Esophagus squamous epithelium (tissue), 5 donors: ENCODE data around the gene FAM193B. TPM values are rescaled to one million over a fixed set of nuclear protein-coding genes. Genes with fewer than 3 reads are reported as not detected.
"Not testable (repeated sequence)": the region's sequence is repeated elsewhere in the genome, so short reads cannot be mapped to it uniquely, and the experiment has no call there.

Source experiments
- DNase-seq: peaks from one replicate; lab custom pipeline; 2025; lab: John Stamatoyannopoulos, UW
- H3K27ac ChIP-seq, 4 donors: fragments of 200-600 bp; sonication (generic); one replicate each; pipeline ENCODE4 v1.5.1; 2016 to 2019; ENCODE audit warnings: mild to moderate bottlenecking in 1 of 4
- H3K27me3 ChIP-seq, 4 donors: fragments of 200-600 bp; sonication (generic); 1 replicate in 3 of 4; 2 replicates in 1 of 4; pipeline versions ENCODE4 v1.5.1 to v1.6.0; 2017 to 2021; ENCODE audit warnings: antibody characterized with exemption in 1 of 4
- H3K36me3 ChIP-seq, 3 donors: fragments of 200-600 bp; sonication (generic); one replicate each; pipeline ENCODE4 v1.5.1; 2016 to 2019
- H3K4me1 ChIP-seq, 3 donors: fragments of 200-600 bp; sonication (generic); one replicate each; pipeline ENCODE4 v1.5.1; 2017 to 2019
- H3K4me3 ChIP-seq, 4 donors: fragments of 200-600 bp; sonication (generic); 1 replicate in 3 of 4; 2 replicates in 1 of 4; pipeline ENCODE4 v1.5.1; 2016 to 2019; ENCODE audit warnings: mild to moderate bottlenecking in 2 of 4, moderate library complexity in 1 of 4
- H3K9me3 ChIP-seq, 3 donors: fragments of 200-600 bp; sonication (generic); one replicate each; pipeline ENCODE4 v1.5.1; 2016 to 2019
- CTCF ChIP-seq, 6 experiments: fragments of 450-650 bp in 4 of 6; fragments of 200-600 bp in 2 of 6; sonication (generic) in 2 of 6; IDR thresholded peaks; one replicate each; pipeline ENCODE4 v1.5.1; 2016 to 2019; ENCODE audit warnings: antibody characterized with exemption in 6 of 6, mild to moderate bottlenecking in 4 of 6, moderate library complexity in 4 of 6
- POLR2A ChIP-seq, 4 donors: fragments of 450-650 bp; IDR thresholded peaks; one replicate each; pipeline ENCODE4 v1.6.1; 2017; ENCODE audit warnings: antibody characterized with exemption in 4 of 4, mild to moderate bottlenecking in 4 of 4, moderate library complexity in 3 of 4
- WGBS, 2 donors: methylation state at CpG; one replicate each; pipeline ENCODE4 v1.1.5; 2018; 5-methylcytosine and 5-hydroxymethylcytosine counted together
- intact Hi-C: fragments of 100-400 bp; cut with DNase I; formaldehyde crosslinking; loops from one replicate; pipeline ENCODE4 v1.15.0; 2022
- total RNA-seq, 4 donors: library from RNA; depleted of rRNA; stranded (reverse); fragments of >200 nt; gene quantifications; one replicate each; pipeline ENCODE4 v1.1.0, GENCODE V29; 2016
- donor health status: DM: yes; HTN: yes; CAD: no.

FAM193B gene
- total RNA-seq, 4 donors from 2014 or later = 28.5 to 52.1 (median 41.9) TPM

GRCh38 chr5:177490311-177490991, 63.9 kb downstream of the FAM193B start:
- H3K36me3 ChIP-seq = peaks cover 20 to 74% (median 24%) of the 10 kb centered on the region in 3 donors
- H3K27ac ChIP-seq = peak overlapping the region in 2 of 4 donors; percentile 96 to 98
- intact Hi-C loops = loop anchor here (10.0 kb wide), 1 partner anchor 176 kb away; the partner anchor contains the start of gene MXD3
- no peaks in the 10 kb centered on the region for H3K27me3 ChIP-seq
- no peak for TF ChIP-seq CTCF (IDR thresholded peaks at IDR 0.05)
- no peak for TF ChIP-seq POLR2A (IDR thresholded peaks at IDR 0.05)
- WGBS, 2 donors = 75 to 76% methylated on average over 13 to 15 of the region's 15 CpGs
- no peak overlapping the region for H3K4me3 ChIP-seq
- no peaks in the 10 kb centered on the region for H3K9me3 ChIP-seq
- H3K4me1 ChIP-seq = peaks cover 17 to 47% (median 32%) of the 10 kb centered on the region in 3 donors
- DNase-seq = no peak

- H3K4me3 ChIP-seq = no peak overlapping the region
- TF ChIP-seq POLR2A (IDR thresholded peaks at IDR 0.05) (no peak), CTCF (IDR thresholded peaks at IDR 0.05) (no peak)
- H3K4me1 ChIP-seq = peaks cover 5 to 42% (median 20%) of the 10 kb centered on the region in 3 donors
- peaks cover 20 to 84% (median 24%) of the 10 kb centered on the region in 3 donors for H3K36me3 ChIP-seq
- intact Hi-C loops = no loop called here
- WGBS, 2 donors = 80 to 96% methylated on average over 4 to 6 of the region's 26 CpGs
- H3K9me3 ChIP-seq = no peaks in the 10 kb centered on the region
- H3K27me3 ChIP-seq = no peaks in the 10 kb centered on the region
- no peak for DNase-seq
- H3K27ac ChIP-seq = peak overlapping the region in 1 of 4 donors; percentile 32
These were observed 65.1 kb downstream of the FAM193B start for GRCh38 chr5:177489119-177489716.

- peak overlapping the region in 1 of 4 donors; percentile 3 for H3K27ac ChIP-seq
- no peaks in the 10 kb centered on the region for H3K9me3 ChIP-seq
- DNase-seq = no peak
- TF ChIP-seq CTCF (IDR thresholded peaks at IDR 0.05) (peak in 1 of 6 experiments; percentile 18), POLR2A (IDR thresholded peaks at IDR 0.05) (no peak)
- no peaks in the 10 kb centered on the region for H3K27me3 ChIP-seq
- peaks cover 23 to 96% (median 24%) of the 10 kb centered on the region in 3 donors for H3K36me3 ChIP-seq
- peaks cover 0 to 36% (median 8%) of the 10 kb centered on the region in 3 donors for H3K4me1 ChIP-seq
- WGBS, 2 donors = 75 to 87% methylated on average over 4 to 10 of the region's 15 CpGs
- H3K4me3 ChIP-seq = no peak overlapping the region
- intact Hi-C loops = no loop called here
These were observed 66.4 kb downstream of the FAM193B start for GRCh38 chr5:177487975-177488374.

- H3K4me3 ChIP-seq = no peak overlapping the region
- intact Hi-C loops = no loop called here
- DNase-seq = no peak
- H3K9me3 ChIP-seq = no peaks in the 10 kb centered on the region
- H3K4me1 ChIP-seq = peaks cover 0 to 27% (median 2%) of the 10 kb centered on the region in 3 donors
- H3K36me3 ChIP-seq = peaks cover 19 to 91% (median 24%) of the 10 kb centered on the region in 3 donors
- no peaks in the 10 kb centered on the region for H3K27me3 ChIP-seq
- no peak overlapping the region for H3K27ac ChIP-seq
- WGBS, 2 donors = 86 to 100% methylated on average over 1 to 7 of the region's 8 CpGs
- no peak for TF ChIP-seq CTCF (IDR thresholded peaks at IDR 0.05)
- TF ChIP-seq POLR2A (IDR thresholded peaks at IDR 0.05) = no peak
These were observed 67.2 kb downstream of the FAM193B start for GRCh38 chr5:177487144-177487543.

GRCh38 chr5:177486256-177486655, 68.1 kb downstream of the FAM193B start:
- H3K4me1 ChIP-seq = peaks cover 0 to 23% (median 0%) of the 10 kb centered on the region in 3 donors
- H3K36me3 ChIP-seq = peaks cover 19 to 88% (median 24%) of the 10 kb centered on the region in 3 donors
- intact Hi-C loops = no loop called here
- H3K9me3 ChIP-seq = no peaks in the 10 kb centered on the region
- H3K27ac ChIP-seq = no peak overlapping the region
- DNase-seq = no peak
- no peak overlapping the region for H3K4me3 ChIP-seq
- whole genome bisulfite sequencing, 2 donors = 88 to 92% methylated on average over 3 of the region's 3 CpGs
- no peaks in the 10 kb centered on the region for H3K27me3 ChIP-seq
- TF ChIP-seq CTCF (IDR thresholded peaks at IDR 0.05) (no peak), POLR2A (IDR thresholded peaks at IDR 0.05) (no peak)

- Histone ChIP-seq H3K27ac (peak overlapping the region in 1 of 4 donors; percentile 3), H3K4me1 (peaks cover 0 to 23% (median 0%) of the 10 kb centered on the region in 3 donors), H3K36me3 (peaks cover 16 to 83% (median 24%) of the 10 kb centered on the region in 3 donors)
- H3K4me3 ChIP-seq, H3K27me3 ChIP-seq, intact Hi-C loops, H3K9me3 ChIP-seq, DNase-seq: not testable (repeated sequence)
- WGBS, 2 donors = no CpG with 5 or more reads among the region's 3 CpGs
These were observed 68.6 kb downstream of the FAM193B start for GRCh38 chr5:177485753-177486152.
